Fibroblast of villous mesenchyme (primary cell): ENCODE results near the gene FOXN3. TPM values are rescaled to one million over a fixed set of nuclear protein-coding genes. Genes with fewer than 3 reads are reported as not detected.
A peak's percentile ranks its signal among the peaks of the same experiment; 100 is the strongest.

Experiments
- DNase-seq: peaks from one replicate; pipeline ENCODE4 v3.0.0-alpha.2; 2010; ENCODE audit warnings: low read depth
- H3K4me3 ChIP-seq: 2 replicates; pipeline ENCODE4 v1.5.1; 2011; ENCODE audit warnings: low read depth, mild to moderate bottlenecking, low read length
- total RNA-seq: library from RNA; depleted of rRNA; stranded (reverse); fragments of >200 nt; gene quantifications from 2 replicates; pipeline ENCODE4 v1.2.3, GENCODE V29; 2012
- TF ChIP-seq, protein P1 (sequence below): IDR thresholded peaks from 2 replicates; pipeline ENCODE4 v1.5.1; 2012; ENCODE audit warnings: low read depth, mild to moderate bottlenecking, low read length; ENCODE audit not compliant: insufficient read depth

FOXN3 gene
- total RNA-seq, 1 donor: 33.2 TPM

DNA sequence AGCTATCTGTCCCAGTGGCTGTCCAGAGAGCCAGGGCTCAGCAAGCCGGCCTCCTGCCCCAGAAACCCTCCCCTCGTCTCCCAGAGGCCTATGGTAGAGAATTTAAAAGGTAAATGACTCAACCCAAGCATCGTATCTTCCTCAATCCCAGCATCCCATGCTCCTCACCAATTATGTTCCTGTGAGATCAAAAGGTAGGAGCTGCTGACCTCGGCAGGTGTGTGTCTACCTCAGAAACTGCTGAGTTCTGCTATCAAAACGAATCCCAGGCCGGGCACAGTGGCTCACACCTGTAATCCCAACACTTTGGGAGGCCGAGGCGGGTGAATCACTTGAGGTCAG lies 49.3 kb downstream of the FOXN3 start:
- no peak for DNase-seq
- TF ChIP-seq, protein P1, sequence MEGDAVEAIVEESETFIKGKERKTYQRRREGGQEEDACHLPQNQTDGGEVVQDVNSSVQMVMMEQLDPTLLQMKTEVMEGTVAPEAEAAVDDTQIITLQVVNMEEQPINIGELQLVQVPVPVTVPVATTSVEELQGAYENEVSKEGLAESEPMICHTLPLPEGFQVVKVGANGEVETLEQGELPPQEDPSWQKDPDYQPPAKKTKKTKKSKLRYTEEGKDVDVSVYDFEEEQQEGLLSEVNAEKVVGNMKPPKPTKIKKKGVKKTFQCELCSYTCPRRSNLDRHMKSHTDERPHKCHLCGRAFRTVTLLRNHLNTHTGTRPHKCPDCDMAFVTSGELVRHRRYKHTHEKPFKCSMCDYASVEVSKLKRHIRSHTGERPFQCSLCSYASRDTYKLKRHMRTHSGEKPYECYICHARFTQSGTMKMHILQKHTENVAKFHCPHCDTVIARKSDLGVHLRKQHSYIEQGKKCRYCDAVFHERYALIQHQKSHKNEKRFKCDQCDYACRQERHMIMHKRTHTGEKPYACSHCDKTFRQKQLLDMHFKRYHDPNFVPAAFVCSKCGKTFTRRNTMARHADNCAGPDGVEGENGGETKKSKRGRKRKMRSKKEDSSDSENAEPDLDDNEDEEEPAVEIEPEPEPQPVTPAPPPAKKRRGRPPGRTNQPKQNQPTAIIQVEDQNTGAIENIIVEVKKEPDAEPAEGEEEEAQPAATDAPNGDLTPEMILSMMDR: no peak
- H3K4me3 ChIP-seq: no peak overlapping the region

DNA sequence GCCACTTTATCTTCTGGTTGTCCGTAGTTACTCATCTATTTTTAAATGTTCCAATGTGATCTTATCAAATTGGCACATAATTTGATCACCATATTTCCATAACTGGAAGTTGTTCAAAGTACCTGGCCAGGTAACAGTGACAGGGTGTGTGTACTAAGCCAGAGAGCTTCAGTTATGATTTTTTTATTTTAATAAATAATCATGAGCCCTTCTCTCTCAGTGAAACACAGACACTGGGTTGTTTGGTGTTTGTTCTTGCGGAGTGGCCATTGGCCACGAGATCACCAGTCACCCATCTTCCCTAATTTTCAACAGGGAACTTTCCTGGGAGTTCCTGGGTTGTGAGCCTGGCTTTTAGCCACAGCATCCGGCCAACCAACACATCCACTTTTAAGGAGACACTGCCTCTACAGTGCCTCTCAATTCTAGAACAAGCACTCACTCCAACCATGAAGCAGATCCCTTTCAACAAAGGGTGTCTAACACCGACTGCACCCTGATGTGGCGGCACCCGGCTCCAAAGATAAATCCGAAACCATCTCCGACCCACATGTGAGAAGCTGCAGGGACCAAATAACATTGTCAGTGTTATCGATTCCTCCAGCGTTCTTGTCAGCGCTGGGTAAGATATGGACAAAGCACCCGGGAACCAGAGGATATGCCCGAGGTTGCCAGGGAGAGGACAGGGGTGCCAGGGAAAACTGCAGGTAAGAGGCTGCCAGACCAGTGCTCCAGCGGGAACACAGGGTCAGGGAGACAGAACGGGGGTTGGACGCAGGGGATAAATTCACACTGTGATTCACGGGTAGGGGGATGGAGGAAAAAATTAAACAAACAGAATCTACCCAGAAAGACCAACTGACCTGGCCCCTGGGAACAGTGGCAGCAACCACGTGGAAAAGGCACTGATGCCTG lies 49.9 kb downstream of the FOXN3 start:
- DNase-seq: no peak
- H3K4me3 ChIP-seq: no peak overlapping the region
- TF ChIP-seq, protein P1: no peak

DNA sequence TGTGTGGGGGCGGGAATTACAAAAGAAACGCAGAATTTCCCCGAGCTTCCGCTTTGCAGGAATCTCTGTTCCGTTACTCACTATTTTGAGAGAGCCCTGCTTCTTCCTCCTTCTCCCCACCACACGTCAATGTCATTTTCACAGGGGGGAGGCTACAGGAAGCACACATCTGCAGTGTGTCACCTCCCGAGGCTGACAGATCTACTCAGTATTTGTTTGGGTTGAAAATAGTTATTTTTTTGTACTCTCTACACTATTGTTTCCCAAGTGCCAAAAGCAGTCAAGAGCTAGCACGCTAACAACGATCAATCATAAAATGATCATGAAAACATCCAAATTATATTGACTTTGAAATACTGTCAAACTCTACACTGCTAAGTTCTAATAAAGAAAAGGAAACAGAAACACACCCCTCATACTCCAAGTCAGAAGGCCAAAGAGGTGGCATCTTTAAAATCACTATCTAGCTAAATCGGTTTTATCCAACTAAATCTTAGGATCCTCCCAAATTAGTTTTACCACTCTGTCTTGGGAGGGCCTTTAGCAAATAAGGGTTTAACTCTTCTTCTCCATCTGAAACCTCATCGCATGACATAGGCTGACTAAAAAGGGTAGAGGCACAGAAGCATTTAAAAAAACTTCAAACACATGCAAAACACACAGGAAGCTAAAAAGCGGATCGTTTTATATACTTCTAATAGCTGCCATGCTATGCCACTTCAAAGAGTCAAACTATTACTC lies 51.8 kb downstream of the FOXN3 start:
- TF ChIP-seq, protein P1: no peak
- H3K4me3 ChIP-seq: no peak overlapping the region
- peak; percentile 37 for DNase-seq

DNA sequence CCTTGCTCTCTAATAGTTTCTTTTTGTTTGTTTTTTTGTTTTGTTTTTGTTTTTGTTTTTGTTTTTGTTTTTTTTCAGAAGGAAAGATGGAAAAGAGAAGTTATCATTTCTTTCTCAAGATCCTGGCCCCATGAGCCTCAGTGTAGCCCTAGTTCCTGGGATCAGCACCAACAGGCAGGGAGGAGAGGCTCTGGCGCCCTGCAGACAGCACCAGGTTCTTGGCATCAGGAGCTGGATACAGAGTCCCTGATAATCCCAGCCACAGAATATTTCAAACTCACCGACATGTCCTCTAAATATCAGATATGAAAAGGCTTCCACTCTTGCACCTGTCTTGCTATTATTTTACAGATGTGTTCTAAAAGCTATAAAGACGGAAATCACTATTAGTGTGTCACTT lies 52.7 kb downstream of the FOXN3 start:
- TF ChIP-seq, protein P1: no peak
- H3K4me3 ChIP-seq: no peak overlapping the region
- DNase-seq: no peak

DNA sequence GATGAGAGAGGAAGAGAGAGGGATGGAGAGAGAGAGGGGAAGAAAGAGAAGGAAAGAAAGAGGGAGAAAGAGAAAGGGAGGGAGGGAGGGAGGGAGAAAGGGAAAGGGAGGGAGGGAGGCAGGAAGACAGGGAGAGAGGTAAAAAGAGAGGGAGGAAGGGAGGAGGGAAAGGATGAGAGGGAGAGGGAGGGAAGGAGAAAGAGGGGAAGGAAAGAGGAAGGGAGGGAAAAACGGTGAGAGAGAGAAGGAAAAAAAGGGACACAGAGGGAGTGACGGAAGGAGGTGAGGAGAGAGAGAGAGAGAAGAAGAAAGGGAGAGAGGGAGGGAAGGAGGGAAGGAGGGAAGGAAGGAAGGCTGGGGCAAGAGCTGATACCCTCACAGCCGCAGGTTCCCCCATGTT lies 56.8 kb downstream of the FOXN3 start:
- TF ChIP-seq, protein P1: no peak
- no peak overlapping the region for H3K4me3 ChIP-seq
- DNase-seq: no peak

DNA sequence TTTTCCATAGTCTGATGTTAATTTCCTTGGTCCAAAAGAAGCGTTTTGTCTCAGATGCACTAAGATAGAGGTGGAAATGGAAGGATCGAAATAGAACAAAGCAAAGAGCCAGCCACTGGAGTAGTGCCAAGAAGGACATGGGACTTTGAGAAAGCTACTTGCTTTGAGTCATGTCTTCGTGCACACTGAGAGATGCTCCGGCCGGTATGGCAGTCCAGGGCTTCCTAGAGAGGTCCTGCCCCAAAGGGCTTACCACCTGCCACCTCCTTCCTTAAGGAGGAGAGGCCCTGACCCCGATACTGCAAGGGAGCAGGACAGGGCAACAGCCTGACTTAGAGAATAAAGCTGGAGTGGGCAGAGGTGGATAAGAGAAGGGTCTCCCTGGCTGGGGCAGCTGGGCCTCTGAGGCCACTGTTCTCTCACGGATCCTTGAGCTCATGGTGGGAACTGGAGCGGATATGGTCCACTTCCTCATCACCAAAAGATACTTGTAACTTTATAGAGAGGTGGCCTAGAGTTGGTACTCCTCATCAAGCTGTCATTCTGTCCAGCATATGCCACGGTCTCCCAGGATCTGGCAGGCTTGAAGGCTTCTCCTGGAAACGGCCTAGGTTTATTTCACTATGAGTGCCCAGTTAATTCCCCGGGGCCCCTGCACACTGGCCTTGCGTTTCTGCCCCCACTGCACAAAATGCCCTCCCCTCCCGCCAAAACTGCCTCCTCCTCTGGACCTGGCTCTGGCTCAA lies 57.4 kb downstream of the FOXN3 start:
- TF ChIP-seq, protein P1: no peak
- no peak for DNase-seq
- H3K4me3 ChIP-seq: no peak overlapping the region
